NCI-H1417 treated with DMSO at 0.1 percent for 48 hours (cell line): ENCODE measurements around the gene CBX8.

Source experiments
- DNase-seq: peaks from one replicate; lab custom pipeline; 2025; lab: John Stamatoyannopoulos, UW

The CBX8 gene

DNA sequence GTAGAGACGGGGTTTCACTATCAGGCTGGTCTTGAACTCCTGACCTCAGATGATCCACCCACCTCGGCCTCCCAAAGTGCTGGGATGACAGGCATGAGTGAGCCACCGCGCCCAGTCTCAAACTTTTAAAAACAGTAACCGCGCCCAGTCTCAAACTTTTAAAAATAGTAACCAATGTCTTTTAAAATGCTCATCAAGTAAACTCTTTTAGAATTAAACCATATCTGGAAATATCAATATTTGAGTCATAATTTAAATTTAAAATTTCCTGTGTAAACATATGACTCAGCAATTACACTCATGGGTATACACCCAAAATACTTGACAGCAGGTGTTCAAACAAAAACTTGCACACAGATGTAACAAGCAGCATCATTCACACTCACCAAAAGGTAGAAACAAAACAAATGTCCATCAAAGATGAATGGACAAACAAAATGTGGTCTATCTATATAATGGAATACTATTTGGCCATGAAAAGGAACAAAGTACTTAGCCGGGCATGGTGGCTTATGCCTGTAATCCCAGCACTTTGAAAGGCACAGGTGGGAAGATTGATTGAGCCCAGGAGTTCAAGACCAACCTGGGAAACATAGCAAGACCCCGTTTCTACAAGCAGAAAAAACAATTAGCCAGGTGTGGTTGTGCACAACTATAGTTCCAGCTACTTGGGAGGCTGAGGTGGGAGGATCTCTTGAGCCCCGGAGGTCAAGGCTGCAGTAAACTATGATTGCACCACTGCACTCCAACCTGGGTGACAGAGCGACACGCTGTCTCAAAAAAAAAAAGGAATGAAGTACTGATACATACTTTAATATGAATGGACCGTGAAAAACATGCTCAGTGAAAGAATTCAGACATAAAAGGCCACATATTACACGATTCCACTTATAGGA, 46.0 kb downstream of the CBX8 start:
- DNase-seq: no peak

DNA sequence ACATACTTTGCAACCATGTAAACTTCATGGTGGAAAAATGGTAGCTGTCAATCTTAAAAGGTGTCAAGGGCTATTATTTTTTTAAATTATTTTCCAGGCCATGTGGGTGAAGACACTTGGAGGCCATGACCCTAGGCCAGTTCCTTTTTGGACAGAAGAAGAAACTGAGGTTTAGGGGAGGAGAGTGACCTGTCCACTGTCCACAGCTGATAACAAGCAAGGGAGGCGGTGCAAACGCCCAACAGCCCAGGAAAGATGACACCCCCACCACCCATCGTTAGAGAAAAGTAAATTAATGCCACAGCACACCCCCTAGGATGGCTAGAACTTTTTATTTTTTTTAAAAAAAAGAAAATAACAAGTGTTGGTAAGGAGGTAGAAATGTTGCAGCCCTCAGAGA, 46.9 kb downstream of the CBX8 start:
- no peak for DNase-seq

DNA sequence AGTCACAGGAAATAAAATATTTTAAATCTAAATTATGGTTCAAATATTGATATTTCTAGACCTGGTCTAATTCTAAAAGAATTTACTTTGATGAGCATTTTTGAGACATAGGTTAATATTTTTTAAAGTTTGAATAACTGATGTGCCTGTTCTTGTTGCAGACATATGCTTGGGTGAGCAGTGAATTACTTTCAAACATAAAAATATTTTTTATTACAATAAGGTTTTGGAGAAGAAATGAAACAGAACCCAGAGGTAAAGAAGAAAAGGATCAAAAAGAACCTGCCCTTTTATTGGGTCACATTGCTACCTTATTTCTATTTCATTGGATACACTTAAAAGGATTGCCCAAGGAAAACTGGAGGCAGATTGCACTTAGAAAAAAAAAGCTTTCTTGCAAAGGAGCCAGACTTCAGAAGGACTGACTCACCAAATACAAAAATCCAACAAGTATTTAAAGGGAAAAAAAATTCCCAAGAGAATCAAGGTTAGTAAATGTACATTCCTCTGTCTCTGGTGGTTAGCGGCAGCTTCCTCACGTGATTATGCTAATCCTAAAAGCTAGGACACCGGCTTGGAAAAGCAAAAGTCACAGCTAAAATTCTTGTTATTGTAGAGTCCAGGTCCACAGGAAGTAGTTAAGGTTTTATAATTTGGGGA, 47.6 kb downstream of the CBX8 start:
- no peak for DNase-seq

DNA sequence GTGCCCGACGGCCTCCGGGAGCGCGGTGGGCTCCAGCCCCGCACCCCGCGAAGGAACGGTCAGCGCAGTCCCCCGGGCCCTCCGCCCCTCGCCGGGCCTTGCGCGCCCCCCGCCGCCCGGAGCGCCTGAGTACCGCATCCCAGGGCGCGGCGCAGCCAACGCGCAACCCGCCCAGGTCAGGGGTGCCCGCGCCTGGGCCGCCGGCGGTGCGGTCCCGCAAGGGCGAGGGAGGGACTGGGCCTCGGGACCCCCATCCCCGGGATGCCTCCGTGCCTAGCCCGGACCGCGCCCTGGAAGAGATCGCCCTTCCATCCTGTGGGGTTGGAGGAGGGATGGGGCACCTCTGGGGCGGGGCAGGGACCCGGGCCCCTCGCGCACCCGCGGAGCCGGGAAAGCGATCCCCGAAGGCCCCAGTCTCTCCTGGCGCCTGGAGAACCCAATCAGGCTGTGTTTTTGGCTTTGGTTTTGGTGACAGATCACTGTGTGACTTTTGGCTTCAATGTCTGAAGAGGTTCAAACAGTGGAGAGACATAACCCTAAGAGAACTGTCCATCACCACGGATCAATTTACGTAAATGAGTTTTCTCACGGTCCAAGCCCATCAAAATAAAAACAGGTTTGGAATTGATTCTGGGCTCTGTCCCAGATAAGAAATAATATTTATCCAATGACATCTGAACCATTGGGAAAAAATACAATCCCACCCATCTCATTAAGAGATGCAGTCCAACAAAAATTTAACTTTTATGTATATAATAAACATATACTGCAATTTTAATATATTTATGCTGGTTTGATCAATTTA, 48.4 kb downstream of the CBX8 start:
- DNase-seq: no peak

DNA sequence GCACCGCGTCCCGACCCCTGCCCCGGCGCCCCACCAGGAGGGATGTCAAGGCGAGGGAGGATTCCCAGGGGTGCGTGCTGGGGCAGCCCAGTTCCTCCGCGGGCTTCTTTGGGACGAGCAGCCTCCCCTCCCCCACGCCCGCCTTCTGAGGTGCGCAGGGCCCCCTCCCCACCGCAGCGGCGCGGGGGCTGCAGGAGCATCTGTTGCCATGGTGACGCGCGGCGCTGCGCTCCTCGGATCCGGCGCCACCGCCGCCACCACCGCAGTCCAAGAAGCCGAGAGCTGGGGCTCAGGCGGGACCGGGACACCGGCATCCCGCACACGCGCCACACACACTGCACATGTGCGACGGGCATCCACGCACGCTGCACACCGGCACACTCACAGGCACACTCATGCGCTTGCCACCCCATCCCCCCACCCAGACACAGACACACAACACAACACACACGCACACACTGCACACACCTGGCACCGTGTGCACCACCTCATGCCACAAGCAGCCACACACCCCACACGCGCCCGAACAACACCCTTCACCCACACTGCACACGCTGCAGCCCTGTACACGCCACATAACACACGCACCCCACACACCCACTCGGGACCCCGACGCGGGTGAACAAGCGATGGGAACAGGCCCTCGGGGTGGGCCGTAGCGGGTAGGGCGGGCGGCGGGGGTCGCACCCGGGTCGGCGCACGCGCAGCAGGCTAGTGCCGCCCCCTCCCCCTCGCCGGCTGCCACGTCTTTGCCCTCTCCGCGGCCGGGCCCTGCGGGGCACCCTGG, 49.2 kb downstream of the CBX8 start:
- DNase-seq: no peak

DNA sequence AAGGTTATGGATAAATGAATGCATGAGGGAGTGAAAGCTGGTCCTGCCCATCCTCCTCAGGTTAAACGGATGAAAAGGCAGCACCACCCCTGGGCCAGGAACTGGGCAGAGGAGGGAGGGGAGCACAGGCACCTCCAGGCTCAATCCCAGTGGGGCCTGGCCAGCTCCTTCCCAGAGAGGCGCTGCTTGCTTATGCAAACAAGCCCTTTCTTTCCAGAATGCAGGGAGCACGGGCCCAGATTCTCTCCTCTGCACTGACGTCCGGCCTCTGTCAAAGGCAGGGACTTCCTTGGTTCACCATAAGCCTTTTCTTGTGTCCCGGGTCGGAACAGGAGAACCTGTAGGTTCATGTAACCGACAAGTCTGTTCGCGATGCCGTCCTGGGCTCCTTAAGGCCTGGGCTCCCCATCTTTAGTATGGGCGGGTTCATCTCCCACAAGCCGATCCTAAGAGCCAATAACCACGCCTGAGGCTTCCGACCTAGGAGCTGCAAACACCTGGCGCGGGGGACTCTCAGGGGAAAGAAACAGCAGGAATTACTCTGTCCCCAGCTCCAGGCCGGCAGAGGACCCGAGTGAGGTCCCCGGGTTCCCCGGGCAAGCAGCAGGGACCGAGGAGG, 49.9 kb downstream of the CBX8 start:
- no peak for DNase-seq

DNA sequence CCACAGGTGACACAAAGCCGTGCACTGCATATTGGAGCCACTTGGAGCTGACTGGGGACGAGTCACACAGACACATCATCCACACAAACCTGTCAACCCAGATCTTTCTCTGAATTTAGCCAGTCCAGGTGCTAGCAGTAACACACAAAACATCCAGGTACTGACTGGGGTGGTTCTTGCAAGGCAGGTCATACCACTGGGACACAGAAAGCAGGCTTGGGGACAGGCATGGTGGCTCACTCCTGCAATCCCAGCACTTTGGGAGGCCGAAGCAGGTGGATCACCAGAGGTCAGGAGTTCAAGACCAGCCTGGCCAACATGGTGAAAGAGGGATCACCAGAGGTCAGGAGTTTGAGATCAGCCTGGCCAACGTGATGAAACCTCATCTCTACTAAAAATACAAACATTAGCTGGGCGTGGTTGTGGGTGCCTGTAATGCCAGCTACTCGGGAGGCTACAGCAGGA, 51.2 kb downstream of the CBX8 start:
- DNase-seq: no peak

DNA sequence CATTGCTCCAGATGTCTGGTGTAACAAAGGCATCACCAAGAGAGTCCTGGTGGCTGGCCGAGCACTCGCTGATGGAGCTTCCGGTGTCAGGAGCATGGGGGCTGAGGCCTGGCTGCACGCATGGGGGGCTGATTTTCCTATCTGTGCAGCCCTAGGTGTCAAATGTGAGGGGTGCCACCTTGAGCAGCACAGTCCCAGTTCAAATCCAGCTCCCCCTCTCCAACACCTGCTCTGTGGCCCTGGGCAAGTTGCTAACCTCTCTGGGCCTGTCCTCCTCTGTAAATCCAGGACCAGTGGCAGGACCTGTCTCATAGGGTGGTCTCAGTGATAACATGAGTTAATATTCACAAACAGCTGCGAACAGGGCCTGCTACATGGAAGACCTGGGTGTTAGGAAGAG, 53.3 kb downstream of the CBX8 start:
- no peak for DNase-seq

DNA sequence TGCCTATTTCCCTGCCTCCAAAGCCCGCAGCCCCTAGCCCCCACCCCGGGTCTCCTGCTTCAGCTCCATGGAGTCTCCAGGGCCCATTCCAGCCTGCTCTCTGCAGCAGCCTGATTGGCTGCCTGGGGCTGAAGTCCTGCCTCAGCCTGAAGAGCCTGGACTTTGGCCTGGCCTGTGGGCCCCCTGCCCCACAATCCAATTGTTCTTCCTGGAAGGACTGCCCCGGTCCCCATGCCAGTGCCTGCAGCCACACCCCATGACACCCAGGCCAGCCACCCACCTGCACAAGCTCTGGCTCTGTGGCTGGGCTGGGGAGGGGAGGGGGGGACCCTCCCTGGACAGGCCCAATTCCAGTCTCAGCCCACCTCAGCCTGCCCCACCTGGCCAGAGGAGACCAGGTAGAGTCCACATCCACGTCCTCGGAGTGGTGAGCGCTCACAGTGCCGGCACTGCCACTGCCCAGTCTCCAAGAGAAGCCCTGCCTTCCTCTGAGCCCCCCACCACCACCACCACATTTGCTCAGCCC, 53.9 kb downstream of the CBX8 start:
- DNase-seq: no peak

DNA sequence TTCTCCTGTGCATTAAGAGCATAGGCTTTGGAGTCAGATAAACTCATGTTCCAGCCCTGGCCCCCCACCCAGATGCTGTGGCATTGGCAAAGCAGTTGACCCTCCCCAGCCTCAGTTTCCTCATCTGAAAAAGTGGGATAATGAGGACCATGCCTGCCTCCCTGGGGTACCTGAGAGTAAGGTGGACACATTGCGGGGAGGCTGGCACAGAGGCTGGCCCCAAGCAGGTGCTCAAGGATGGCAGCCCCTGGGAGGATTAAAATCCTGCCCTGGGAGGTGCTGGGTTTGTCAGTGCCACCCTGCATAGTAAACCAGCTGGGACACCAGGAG, 54.3 kb downstream of the CBX8 start:
- no peak for DNase-seq
